Neural crest cell (in vitro differentiated cells): Measurements from ENCODE around the gene CMC2. TPM values are rescaled to one million over a fixed set of nuclear protein-coding genes. Genes with fewer than 3 reads are reported as not detected.

Source experiments
- DNase-seq: peaks from one replicate; pipeline ENCODE4 v3.0.0; 2021; ENCODE audit warnings: low read depth, mixed read lengths, low spot score
- H3K27ac Mint-ChIP-seq: one replicate; pipeline ENCODE4 v1.8.0; 2021; ENCODE audit warnings: mild to moderate bottlenecking, mixed read lengths; ENCODE audit not compliant: unreplicated experiment
- H3K27me3 Mint-ChIP-seq: 2 replicates; pipeline ENCODE4 v1.8.0; 2021; ENCODE audit warnings: low read depth, mild to moderate bottlenecking, mixed read lengths
- H3K36me3 Mint-ChIP-seq: 2 replicates; pipeline ENCODE4 v1.8.0; 2021; ENCODE audit warnings: low read depth, mild to moderate bottlenecking, mixed read lengths
- H3K4me1 Mint-ChIP-seq: 2 replicates; pipeline ENCODE4 v1.8.0; 2021; ENCODE audit warnings: mixed read lengths
- H3K4me3 Mint-ChIP-seq: one replicate; pipeline ENCODE4 v1.8.0; 2021; ENCODE audit warnings: mild to moderate bottlenecking, mixed read lengths
- H3K9me3 Mint-ChIP-seq: 2 replicates; pipeline ENCODE4 v1.8.0; 2021; ENCODE audit warnings: mixed read lengths
- CTCF ChIP-seq: fragments of 200-600 bp; sonication (generic); conservative IDR thresholded peaks from 2 replicates; pipeline ENCODE4 v1.5.0; 2021; ENCODE audit warnings: antibody characterized with exemption, mild to moderate bottlenecking
- total RNA-seq: library from RNA; stranded (reverse); gene quantifications from 2 replicates; pipeline ENCODE4 v1.2.1, GENCODE V29; 2021

CMC2 gene
- total RNA-seq, 1 donor from 2014 or later, result 75.0 TPM

- DNase-seq, result peak; percentile 47
- H3K27ac Mint-ChIP-seq, result no peak overlapping the region
- peaks cover 11% of the 10 kb centered on the region for H3K4me1 Mint-ChIP-seq
- H3K36me3 Mint-ChIP-seq, result no peaks in the 10 kb centered on the region
- H3K4me3 Mint-ChIP-seq, result no peak overlapping the region
- peaks cover 2% of the 10 kb centered on the region for H3K27me3 Mint-ChIP-seq
- TF ChIP-seq CTCF, result peak; percentile 60
- H3K9me3 Mint-ChIP-seq, result no peaks in the 10 kb centered on the region
Observed at GRCh38 chr16:80948886-80949493, 57.7 kb downstream of the CMC2 start.

GRCh38 chr16:80947708-80948625 lies 58.7 kb downstream of the CMC2 start:
- H3K36me3 Mint-ChIP-seq, result no peaks in the 10 kb centered on the region
- H3K4me1 Mint-ChIP-seq, result peaks cover 11% of the 10 kb centered on the region
- no peak overlapping the region for H3K27ac Mint-ChIP-seq
- H3K27me3 Mint-ChIP-seq, result peaks cover 2% of the 10 kb centered on the region
- DNase-seq, result no peak
- H3K4me3 Mint-ChIP-seq, result no peak overlapping the region
- H3K9me3 Mint-ChIP-seq, result no peaks in the 10 kb centered on the region
- TF ChIP-seq CTCF, result no peak

- Mint-ChIP-seq H3K4me1 (peaks cover 11% of the 10 kb centered on the region), H3K27ac (no peak overlapping the region), H3K9me3 (no peaks in the 10 kb centered on the region), H3K36me3 (no peaks in the 10 kb centered on the region), H3K4me3 (no peak overlapping the region), H3K27me3 (peaks cover 2% of the 10 kb centered on the region)
- no peak for TF ChIP-seq CTCF
- DNase-seq, result no peak
Observed at GRCh38 chr16:80947239-80947638, 59.4 kb downstream of the CMC2 start.

GRCh38 chr16:80946481-80946880 lies 60.2 kb downstream of the CMC2 start:
- Mint-ChIP-seq H3K9me3 (no peaks in the 10 kb centered on the region), H3K27ac (no peak overlapping the region), H3K4me1 (peaks cover 11% of the 10 kb centered on the region), H3K27me3 (peaks cover 2% of the 10 kb centered on the region), H3K4me3 (no peak overlapping the region), H3K36me3 (no peaks in the 10 kb centered on the region)
- no peak for DNase-seq
- no peak for TF ChIP-seq CTCF

GRCh38 chr16:80940069-80940856 lies 66.4 kb downstream of the CMC2 start:
- TF ChIP-seq CTCF, result no peak
- Mint-ChIP-seq H3K4me3 (no peak overlapping the region), H3K9me3 (no peaks in the 10 kb centered on the region), H3K4me1 (peaks cover 10% of the 10 kb centered on the region), H3K36me3 (no peaks in the 10 kb centered on the region), H3K27me3 (no peaks in the 10 kb centered on the region), H3K27ac (peak overlapping the region; percentile 14)
- no peak for DNase-seq
